ENCODE measurements around the gene PLB1.

DNA sequence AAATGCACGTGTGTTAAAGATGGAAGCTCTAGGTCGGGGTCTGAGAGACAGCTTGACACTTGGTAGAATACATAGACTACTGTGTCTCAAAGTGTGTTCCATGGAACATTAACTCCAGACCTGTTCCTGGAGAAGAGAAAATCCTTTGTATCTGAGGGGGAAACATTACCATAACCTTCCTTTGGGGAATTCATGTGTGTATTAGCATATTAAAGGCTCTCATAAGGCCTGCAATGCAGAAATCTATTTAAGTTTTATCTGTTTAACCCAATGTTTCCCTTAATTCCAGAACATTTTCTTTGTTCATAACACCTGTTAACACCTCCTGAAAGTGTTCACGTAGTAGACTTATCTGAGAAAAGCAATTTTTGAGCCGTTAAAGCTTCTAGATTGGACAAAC is 99.5 kb downstream of the PLB1 start:
- TF ChIP-seq POLR2A (IDR thresholded peaks at IDR 0.05; ENCODE audit: low read depth, low read length), result no peak
- TF ChIP-seq POLR2AphosphoS5 (IDR thresholded peaks at IDR 0.05; ENCODE audit: low read depth, low read length), result no peak
- no peak for TF ChIP-seq TAF1 (IDR thresholded peaks at IDR 0.05; ENCODE audit: low read depth, low read length)
- TF ChIP-seq SPI1 (IDR thresholded peaks at IDR 0.05; ENCODE audit: low read depth, low read length), result no peak

All from GM12891 (cell line).